SU-DHL-6 (cell line): ENCODE measurements around the gene IER5.

Experiments used
- EZH2phosphoT487 ChIP-seq: fragments of 200-600 bp; sonication (generic), shearing (Covaris generic); conservative IDR thresholded peaks from 2 replicates; pipeline ENCODE4 v1.6.1; 2018; ENCODE audit warnings: mild to moderate bottlenecking, antibody characterized with exemption, low read length, moderate library complexity, mixed read lengths
- TF ChIP-seq, protein P1 (sequence below): fragments of 200-600 bp; sonication (generic); IDR thresholded peaks from one replicate; pipeline ENCODE4 v1.5.1; 2017; ENCODE audit warnings: antibody characterized with exemption, mild to moderate bottlenecking, low read length, moderate library complexity; ENCODE audit not compliant: insufficient read depth, poor library complexity, severe bottlenecking

DNA sequence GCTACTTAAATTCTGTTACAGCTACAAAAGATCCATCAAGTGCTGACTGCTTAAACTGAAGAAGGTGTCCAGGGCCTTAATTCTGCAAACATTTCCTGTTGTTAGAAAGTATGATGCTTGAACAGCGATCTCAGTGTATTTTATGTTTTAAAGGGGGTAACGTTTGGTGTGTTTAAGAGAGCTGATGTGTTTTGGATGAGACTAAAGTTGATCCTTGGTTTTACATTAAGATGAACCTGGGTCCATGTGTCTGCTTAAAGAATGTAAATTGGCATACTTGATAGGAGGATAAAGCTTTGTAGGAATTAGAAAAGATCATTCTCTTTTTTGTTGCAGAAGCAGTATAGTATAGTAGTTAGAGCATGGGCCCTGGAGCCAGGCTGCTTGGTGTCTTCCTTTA is 3.6 kb downstream of the IER5 start:
- TF ChIP-seq, protein P1, sequence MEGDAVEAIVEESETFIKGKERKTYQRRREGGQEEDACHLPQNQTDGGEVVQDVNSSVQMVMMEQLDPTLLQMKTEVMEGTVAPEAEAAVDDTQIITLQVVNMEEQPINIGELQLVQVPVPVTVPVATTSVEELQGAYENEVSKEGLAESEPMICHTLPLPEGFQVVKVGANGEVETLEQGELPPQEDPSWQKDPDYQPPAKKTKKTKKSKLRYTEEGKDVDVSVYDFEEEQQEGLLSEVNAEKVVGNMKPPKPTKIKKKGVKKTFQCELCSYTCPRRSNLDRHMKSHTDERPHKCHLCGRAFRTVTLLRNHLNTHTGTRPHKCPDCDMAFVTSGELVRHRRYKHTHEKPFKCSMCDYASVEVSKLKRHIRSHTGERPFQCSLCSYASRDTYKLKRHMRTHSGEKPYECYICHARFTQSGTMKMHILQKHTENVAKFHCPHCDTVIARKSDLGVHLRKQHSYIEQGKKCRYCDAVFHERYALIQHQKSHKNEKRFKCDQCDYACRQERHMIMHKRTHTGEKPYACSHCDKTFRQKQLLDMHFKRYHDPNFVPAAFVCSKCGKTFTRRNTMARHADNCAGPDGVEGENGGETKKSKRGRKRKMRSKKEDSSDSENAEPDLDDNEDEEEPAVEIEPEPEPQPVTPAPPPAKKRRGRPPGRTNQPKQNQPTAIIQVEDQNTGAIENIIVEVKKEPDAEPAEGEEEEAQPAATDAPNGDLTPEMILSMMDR, result no peak
- no peak for TF ChIP-seq EZH2phosphoT487
